Hypothalamus (tissue), 51 donors: ENCODE measurements around the gene ANKLE2.
A peak's percentile ranks its signal among the peaks of the same experiment; 100 is the strongest.

Experiments
- DNase-seq, 51 donors: peaks; one replicate each; lab custom pipeline; 2025; lab: John Stamatoyannopoulos, UW

Gene ANKLE2

DNA sequence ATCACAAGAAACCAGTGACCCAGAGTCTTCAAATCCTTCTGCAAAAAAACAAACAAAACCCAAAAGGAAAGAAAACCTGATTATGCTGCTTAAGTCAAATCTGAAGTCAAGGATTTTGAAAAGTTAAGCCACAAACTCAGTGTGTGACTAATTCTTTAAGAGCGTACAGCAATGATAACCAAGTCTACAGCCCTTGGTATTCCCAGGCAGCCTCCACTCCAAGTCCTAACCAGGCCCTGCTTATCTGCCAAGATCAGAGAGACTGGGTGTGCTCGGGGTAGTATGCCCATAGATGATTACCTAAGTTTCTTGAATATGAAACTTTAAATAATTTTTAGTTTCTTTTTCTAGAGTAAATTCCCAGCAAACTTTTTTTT lies 37.9 kb downstream of the ANKLE2 start:
- no peak for DNase-seq

DNA sequence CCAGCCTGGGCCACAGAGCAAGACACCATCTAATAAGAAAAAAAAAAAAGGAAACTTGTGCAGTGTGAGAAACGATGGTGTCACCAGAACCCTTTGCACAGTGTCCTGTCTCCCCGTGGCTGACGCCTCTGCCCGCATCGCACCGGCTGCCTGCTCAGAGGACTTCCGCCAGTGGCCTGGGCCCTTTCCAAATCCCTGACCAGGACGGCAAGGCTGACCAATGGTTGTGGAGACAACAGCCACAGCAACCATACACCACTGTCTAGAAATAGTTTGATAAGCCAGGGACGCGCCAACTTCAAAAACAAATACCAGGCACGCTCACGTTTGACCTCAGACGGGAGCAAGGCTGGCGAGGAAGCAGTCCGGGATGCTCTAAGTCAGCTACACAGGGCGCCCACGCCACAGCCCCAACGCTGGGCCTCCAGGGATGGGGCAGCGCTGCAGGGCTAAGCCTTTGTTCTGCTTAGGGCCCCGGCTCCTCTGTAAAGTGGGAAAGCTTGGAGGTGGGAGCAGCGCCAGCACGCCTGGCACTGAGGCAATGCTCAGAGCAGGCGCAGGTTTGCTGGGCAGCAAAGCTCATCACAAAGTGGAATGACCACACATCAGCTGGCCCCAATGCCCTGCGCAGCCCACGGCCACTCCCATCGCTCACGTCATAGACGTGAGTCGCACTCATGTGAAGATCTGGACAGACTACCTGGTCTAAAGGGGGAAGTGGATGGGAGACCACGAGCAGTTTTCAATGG lies 38.4 kb downstream of the ANKLE2 start:
- no peak for DNase-seq

DNA sequence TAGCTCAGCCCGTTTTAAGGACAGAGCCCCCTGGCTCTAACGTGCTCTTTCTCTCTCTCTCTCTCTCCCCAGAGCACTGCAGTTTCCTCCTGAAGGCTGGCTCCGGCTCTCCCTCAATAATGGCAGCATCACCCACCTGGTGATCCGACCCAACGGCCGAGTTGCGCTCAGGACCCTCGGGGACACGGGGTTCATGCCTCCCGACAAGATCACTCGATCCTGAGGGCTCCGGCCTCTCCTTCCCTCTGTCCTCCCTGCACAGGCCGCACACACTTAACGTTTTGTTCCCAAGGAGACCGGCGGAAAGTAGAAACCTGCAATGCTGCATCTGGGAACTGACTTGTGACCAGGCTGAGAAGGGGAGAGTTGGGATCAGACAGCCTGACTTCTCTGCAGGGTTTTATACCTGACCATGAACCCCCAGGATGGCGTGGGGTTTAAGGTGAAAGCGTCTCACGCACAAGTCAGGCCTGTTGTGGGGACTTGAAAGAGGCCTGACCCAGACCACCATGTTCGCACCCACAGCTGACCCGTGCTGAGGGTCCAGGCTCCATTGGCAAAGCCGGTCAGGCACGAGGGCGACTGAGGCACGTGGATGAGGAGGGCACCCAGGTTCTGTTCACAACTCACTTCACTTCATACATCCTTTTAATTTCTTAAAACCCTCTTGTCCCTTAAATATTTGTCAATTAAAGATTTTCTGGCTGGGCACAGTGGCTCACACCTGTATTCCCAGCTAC lies 40.9 kb downstream of the ANKLE2 start:
- DNase-seq: no peak

DNA sequence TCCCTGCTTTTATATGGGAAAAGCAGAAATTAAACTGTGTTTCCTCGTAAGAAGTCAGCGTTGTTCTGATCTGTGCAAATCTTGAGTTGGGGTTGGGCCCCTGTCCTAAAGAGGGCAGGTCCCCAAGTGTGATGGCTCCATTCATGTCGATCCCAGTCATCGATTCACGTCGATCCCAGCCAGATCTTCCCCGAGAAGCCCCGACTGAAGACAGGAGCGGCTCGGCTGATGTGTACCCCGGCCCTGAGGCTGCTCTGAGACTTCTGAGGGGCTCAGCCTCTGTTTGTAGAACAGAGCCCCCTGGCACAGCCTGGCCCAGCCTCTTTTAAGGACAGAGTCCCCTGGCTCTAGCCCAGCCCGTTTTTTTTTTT lies 41.7 kb downstream of the ANKLE2 start:
- no peak for DNase-seq

DNA sequence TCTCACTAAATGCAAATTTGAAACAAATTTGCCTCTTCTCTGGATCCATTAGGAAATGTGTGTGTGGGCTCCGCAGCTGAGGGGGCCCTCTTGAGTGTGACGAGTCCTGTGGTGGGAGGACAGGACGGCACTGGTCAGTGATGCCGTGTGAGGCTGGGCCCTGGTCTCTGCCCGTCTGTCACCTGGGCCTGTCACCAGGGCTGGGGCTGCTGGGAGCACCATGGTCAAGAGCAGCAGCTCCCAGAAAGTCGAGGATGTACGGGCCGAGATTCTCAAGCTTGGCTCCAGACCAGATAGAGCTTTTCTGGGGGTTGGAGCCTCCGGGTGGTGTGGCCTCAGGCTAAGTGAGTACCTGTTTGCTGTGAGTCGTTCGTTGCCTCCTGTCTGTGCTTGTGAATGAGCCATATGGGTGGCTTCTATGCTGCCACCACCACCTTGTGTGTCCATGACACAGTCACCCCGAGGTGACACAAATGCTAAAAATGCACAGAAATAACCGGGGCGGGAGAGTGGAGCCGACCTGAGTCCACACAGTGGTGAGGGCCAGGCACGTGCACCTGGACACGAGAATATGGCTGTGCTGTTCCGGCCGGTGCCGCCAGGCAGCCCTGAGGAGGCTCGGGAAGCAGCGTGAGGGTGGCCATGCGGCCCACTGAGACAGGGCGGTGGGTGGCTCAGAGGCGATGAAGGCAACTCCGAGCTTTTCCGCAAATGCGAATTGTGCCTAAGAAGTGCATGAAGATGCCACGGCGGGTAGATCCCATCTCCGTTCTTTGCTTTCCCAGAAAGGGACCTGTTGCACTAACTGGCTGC lies 42.3 kb downstream of the ANKLE2 start:
- DNase-seq: no peak

DNA sequence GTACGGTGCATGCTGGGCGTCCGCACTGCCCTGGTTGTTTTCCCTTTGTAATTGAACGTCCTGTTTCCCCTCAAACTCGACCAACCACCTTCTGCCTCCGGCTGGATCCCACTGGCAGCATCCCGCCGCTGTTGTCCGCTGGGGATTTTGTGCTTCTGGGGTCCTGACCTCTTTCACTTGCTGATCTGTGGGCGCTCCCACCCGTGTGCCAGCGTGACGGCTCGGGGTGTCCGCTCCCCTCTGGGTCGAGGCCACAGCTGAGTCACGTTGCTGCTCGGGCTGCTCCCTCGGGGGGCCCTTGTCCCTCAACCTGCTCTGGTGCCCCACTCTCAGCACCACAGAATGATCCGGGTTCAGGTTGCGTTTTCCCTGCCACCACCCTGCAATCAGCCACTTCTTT lies 43.0 kb downstream of the ANKLE2 start:
- no peak for DNase-seq

DNA sequence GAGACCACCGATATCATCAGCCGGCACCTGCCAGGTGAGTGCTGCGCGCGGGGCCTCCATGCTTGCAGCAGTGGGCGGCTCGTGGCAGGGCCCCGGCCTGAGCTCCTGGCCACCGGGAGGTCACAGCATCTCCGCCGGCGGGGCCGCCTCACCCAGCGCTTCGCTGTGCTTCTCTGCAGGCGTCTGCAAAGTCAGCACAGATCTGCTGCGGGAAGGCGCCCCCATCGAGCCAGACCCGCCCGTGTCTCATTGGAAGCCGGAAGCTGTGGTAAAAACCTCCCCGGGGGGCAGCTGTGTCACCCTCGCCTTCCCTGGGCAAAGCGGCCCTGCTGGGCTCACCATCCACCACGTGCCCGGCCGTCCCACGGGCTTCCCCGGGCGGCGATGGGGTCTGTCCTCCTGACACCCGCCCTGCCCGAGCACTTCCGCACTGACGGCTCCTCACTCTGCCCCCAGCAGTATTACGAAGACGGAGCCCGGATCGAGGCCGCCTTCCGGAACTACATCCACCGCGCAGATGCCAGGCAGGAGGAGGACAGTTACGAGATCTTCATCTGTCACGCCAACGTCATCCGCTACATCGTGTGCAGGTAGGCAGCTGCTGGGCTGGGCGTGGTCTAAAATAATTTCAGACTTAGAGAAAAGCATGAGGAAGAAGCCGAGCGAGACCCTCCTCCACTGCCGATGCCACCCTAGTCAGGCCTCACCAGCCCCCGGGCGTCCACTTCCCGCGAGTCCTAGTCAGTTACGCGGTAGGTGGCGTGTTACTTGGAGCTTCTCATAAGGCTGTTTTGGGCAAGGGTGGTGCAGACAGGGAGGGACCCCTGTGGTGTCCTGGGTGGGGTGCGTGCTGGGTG lies 43.9 kb downstream of the ANKLE2 start:
- no peak for DNase-seq

DNA sequence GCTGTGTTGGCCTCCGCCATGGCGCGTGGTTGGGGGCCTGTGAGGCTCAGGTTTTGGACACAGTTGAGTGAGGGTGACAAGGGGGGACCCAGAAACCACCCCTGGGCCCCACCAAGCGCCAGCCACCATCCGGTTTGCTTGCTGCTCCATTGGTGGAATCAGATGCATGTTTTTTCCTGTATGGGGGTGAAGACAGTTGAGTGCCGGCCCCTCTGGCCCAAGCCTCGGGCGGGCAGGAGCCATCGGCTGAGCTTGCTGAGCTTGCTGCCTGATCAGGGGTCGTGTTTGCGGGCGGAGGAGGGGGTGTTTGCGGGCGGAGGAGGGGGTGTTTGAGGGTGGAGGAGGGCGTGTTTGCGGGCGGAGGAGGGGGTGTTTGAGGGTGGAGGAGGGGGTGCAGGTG lies 44.6 kb downstream of the ANKLE2 start:
- no peak for DNase-seq

DNA sequence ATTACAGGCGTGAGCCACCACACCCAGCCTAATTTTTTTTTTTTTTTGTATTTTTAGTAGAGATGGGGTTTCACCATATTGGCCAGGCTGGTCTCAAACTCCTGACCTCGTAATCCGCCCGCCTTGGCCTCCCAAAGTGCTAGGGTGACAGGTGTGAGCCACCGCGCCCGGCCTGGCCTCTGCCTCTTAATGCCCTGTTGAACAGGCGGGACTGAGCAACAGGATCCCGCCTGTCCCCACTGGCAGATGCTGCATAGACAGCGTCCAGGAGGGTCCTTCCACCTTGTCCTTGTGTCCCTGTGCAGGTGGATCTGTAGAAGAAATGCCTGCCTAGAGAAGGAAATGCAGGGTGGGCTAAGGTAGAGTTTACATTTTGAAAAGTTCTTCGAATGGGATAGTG lies 45.3 kb downstream of the ANKLE2 start:
- no peak for DNase-seq

DNA sequence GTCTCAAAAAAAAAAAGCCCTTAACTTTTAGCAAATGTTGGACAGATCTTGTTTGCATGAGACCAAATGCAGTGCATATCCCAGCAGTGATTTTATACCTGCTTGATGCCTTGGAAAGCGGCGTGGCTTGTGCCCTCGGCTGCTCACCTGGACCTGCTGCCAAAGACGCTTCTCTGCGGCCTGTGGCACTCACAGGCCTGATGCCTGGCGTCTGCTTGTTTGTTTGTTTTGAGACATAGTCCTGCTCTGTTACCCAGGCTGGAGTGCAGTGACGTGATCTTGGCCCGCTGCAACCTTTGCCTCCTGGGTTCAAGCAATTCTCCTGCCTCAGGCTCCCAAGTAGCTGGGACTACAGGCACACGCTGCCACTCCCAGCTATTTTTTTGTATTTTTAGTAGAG lies 45.8 kb downstream of the ANKLE2 start:
- no peak for DNase-seq

DNA sequence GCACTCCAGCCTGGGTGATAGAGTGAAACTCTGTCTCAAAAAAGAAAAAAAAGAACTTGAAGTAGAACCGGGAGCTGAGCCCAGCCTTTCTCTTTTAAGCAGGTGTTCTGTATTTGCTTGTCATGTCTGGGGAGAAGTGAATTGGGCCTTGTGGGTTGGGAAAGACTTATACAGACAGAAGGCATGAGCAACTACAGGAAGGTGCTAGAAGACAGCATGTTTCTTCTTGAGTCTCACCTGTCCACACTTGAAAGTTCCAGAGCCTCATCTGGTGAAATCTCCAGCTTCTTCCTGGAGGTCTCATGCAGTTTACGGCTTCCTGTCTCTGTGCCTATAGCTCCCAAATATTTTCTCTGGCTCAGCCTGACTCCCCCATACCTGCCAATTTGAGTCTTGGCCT lies 48.5 kb downstream of the ANKLE2 start:
- no peak for DNase-seq

DNA sequence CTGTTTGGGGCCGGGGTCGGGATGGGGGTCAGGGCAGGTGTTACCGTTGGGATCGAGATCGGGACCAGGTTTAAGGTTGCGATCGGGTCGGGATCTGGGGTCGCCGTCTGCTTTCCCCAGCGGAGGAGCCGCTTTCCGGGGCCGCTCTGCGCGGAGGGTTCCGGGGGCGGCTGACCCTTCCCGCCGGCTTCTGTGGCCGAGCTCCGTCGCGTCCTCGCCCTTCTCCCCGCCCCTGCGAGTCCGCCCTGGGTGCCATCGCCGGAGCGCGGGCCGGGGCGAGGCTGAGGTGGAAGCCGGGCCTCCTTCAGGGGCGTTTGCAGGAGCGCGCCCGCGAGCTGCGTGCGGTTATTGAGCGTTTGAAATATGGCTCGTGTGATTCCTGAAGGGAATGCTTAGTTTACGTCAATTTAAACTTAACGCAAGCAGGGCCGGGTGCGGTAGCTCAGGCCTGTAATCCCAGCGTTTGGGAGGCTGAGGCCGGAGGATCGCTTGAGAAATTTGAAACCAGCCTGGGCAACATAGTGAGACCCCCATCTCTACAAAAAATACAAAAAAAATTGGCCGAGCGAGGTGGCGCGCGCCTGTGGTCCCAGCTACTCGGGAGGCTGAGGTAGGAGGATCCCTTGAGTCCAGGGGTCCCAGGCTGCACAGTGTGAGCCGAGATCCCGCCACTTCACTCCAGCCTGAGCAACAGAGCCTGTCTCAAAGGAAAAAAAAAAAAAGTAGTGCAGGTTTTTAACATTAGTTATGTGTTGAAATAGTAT lies 50.4 kb downstream of the ANKLE2 start:
- peak in 4 of 51 donors; percentile 22 to 49 (median 37) for DNase-seq

DNA sequence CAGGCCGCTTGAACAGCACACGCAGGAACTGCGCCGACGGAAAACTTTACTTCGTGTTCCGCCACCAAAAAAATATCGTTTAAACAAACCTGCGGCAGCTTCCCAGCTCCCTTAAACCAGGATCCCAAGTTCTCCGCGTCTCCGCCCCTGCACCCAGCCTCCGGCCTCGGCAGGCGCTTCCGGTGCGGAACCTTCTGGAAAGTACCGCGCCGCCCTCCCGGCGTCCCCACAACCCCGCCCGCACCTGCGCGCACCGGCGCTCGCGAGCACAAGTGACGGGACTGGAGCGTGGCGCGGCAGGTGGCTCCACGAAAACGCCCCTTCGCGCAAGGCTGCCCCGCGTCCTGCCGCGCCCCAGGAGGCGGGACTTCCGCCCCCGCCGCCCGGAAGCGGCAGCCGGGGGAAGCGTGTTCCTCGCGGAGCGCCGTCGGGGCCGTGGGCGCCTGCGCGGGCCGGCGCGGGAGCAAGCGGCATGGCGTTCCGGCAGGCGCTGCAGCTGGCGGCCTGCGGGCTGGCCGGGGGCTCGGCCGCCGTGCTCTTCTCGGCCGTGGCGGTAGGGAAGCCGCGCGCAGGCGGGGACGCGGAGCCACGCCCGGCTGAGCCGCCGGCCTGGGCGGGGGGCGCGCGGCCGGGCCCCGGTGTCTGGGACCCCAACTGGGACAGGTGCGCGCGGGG lies 51.1 kb downstream of the ANKLE2 start, which contains the start of gene PGAM5:
PGAM5 (plus strand) TSS at position 438 of the 675 bp plus-strand sequence; CDS start at position 473, 35 bp downstream.
- DNase-seq: peak in 50 of 51 donors; percentile 6 to 85 (median 60)

DNA sequence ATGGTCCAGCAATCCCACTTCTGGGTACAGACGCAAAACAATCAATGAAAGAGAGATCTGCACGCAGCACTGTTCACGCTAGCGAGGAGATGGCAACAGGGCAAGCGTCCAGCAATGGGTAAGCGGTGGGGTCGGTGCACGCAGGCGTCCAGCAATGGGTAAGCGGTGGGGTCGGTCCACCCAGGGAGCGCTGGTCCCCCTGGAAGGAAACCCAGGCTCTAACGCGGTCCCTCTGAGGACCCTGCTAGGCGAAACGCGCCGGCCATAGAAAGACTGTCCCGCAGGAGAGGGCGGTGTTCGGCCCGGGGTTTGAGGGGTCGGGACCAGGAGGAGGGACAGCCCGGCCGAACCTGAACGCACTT lies 51.6 kb downstream of the ANKLE2 start:
- DNase-seq: peak in 6 of 51 donors; percentile 23 to 46 (median 41)

DNA sequence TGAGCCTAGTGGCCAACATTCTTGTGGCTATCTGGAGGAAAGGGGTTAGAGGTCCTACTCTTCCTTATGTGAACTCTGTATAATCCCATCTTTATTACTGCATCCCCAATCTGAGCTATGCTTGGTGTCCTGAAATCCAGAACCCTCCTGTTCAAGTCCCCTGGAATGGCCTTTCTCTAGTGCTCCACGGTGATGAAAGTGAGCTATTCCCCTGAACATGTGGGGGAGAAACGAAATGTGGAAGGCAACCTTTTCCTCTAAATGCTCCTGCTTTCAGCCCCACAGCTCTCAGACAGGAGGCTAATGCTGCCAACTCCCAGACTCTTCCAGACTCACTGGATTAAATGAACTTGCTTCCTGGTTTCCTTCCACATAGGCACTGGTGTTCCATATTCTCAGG lies 53.5 kb downstream of the ANKLE2 start:
- DNase-seq: no peak

DNA sequence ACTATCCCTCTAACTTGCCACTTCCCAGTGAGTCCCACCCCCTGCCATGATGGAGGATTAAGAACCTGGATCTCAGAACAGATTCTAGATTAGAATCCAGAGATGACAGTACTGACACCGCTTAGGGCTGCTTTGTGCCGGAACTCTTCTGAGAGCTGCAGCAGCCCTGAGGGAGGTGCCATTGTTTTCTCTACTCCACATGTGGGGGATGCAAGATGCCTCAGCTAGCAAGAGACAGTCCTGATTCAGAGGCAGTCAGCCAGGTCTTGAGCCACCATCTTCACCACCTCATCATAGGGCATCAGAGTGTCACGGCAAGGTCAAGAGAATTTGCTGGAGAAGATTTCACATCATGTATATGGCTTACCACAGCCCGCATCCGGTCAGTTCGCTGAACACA lies 54.4 kb downstream of the ANKLE2 start:
- DNase-seq: no peak

DNA sequence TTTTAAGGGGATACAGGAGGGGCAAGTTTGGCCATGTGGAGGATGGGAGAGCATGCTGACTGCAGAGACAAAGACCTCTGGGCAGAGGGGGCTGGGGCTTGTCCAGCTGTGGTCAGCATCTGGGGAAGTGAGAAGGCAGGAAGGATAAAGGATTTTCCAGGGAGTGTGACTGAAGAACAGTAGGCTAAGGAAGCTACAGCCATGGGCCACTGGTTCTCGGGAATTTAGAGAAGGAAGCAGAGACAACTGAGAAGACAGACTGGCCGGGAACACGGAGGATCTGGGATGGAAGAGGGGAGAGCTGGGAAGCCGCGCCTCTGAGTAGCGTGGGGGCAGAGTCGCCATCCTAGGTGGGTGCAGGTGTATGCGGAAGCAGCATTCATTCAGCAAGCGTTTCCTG lies 58.0 kb downstream of the ANKLE2 start:
- no peak for DNase-seq

DNA sequence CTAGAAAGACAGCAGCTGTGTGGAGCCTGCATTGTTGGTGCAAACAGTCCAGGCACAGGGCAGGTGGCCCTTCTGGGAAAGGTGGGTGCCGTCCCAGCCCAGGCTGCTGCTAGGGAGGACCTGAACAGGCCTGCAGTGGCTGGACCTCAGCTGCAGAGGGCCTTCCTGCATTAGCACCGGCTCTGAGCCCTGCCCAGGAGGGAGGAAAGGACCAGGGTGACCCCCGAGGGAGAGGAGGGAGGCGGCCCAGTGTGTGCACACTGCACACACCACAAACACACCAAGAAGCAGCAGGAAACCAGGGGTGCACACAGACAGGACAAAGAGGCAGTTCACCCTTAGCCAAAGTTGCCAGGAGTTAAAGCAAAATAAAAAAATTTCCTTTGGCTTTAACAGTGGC lies 59.0 kb downstream of the ANKLE2 start:
- DNase-seq: no peak

DNA sequence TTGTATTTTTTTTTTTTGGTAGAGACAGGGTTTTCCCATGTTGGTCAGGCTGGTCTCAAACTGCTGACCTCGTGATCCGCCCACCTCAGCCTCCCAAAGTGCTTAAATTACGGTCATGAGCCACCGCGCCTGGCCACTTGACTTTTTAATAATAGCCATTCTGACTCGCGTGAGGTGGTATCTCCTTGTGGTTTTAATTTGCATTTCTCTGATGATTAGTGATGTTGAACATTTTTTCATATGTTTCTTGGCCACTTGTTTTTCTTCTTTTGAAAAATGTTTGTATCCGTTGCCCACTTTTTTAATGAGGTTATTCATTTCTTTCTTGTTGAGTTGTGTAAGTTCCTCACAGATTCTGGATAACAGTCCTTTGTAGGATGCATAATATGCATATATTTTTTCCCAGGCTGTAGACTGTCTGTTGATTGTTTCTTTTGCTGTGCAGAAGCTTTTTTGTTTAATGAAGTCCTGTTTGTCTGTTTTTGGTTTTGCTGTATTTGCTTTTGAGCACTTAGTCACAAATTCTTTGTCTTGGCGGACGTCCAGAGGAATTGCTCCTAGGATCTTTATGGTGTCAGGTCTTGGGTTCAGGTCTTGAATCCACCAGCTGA lies 61.3 kb downstream of the ANKLE2 start:
- no peak for DNase-seq
